Lung microvascular endothelial cell (primary cell): ENCODE results near the gene CSNK1G3. TPM values are rescaled to one million over a fixed set of nuclear protein-coding genes. Genes with fewer than 3 reads are reported as not detected.

Experiments
- DNase-seq, 2 donors: peaks; one replicate each; pipeline versions ENCODE4 v3.0.0 to v3.0.0-alpha.2; 2010; ENCODE audit warnings: low read depth in 2 of 2
- total RNA-seq: library from RNA; depleted of rRNA; stranded (reverse); fragments of >200 nt; gene quantifications from 2 replicates; pipeline ENCODE4 v1.2.1, GENCODE V29; 2014

Gene CSNK1G3
- total RNA-seq, 1 donor from 2014 or later = 50.4 TPM

DNA sequence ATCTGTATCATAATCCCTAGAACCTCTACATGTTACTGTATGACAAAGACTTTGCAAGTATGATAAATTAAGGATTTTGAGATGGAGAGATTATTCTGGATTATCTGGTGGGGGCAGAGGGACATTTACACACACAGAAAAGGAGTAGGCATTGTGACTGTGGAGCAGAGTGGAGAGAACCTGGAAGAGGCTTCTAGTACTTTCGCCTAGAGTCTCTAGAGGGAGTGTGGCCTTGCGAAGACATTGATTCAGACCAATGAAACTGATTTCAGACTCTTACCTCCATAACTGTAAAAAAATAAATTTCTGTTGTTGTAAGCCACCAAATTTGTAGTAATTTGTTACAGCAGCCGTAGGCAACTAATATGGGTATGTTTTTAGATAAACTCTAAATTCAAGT, 45.9 kb downstream of the CSNK1G3 start:
- no peak for DNase-seq

- no peak for DNase-seq
Measured at GRCh38 chr5:123558762-123559433, 46.9 kb downstream of the CSNK1G3 start.

- DNase-seq = no peak
Measured at GRCh38 chr5:123559434-123559775, 47.4 kb downstream of the CSNK1G3 start.

DNA sequence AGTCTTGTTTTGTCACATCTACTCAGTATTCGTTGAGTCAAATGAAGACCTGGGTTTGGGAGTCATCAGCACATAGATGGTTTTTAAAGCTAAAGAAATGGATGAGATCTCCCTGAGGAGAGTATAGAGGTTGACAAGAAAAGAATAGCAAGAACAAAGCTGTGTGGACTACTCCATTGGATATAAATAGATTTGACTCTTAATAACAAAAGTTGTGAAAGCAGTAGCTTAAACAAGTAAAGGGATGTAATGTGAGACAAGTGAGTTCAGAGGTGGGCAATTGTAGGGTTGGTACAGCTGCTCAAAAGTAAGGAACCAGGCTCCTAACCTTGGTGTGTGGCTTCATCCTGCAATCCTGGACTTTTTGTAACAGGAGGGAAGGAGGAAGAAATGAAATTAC, 49.3 kb downstream of the CSNK1G3 start:
- no peak for DNase-seq

- DNase-seq = no peak
Measured at GRCh38 chr5:123571927-123572326, 60.0 kb downstream of the CSNK1G3 start.

DNA sequence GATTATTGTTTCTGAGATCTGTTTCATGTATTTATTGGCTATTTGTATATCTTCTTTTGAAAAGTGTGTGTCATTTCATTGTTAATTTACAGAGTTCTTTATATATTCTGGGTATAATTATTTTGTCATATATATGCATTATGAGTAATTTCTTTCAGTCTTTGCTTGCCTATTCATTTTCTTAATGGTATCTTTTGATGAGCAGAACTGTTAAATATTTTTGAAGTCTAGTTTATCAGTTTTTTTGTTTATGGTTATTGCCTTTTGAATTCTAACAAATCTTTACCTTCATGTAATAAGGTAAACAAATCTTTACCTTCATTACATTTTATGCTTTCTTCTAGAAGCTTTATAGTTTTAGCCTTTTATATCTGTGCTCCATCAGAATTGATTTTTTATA, 66.4 kb downstream of the CSNK1G3 start:
- no peak for DNase-seq

GRCh38 chr5:123579410-123579809, 67.4 kb downstream of the CSNK1G3 start:
- DNase-seq = peak in 1 of 2 donors; percentile 10

DNA sequence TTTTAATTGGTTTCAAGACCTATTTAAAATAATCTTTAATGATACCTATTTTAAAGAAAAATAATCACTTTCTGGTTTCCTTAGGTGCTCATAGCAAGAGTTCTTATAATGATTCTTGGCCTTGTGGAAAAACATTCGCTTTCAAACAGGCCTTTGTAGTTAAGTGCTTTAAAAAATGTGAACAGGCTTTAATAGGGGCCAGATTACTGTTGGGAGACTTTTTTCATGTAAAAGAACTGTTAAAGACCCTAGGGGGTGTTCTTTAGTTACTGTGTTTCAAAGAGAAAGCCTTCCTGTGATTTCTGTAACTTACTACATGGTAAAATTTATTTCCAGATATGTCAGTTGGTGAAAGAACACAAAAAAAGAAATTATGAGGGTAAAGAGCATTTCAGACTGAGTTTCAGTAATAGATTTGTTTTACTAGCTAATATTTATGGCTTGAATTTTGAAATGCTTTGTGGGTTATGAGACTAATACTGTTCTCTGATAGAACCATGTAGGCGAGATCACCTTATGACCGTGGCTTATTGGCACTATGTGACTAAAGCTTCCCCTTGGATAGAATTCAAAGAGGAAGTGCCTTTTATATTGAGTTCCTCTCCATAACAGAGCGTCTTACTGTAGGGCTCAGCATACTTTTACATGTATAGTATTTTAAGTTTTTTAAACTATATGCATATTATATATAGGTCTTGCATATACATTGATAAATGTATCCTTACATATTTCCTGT, 70.7 kb downstream of the CSNK1G3 start:
- peak; percentile 72 to 73 for DNase-seq

DNA sequence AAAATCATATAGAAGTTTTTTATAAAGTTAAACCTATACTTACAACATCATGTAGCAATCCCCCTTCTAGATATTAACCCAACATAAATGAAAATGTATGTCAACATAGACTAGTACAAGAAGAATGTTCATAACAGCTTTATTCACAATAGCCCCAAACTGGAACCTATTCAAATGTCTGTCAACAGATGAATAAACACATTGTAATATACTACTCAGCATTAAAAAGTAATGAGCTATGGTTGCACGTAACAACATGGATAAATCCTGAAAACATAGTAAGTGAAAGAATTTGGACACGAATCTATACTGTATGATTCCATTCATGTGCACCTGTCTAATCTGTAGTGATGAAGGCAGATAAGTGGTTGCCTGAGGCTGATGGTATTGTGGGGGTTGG, 73.9 kb downstream of the CSNK1G3 start:
- DNase-seq = peak in 1 of 2 donors; percentile 79

DNA sequence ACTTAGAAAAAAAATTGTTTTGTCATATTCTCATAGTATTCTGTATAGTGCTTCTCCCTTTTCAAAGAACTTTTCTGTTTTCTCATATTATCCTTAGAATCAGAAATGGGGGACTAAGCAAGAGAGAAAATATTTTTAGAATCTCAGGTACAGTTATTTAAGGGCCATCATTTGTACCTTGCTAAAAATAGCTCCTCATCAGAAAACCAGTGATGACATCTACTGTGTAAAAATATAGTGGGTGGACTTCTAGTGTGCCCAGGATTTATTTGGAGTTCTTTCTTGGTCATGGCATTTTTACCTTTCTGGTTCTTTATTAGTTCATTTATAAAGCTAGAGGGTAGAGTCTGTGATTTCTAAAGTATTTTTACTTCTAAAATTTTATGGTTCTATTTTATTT, 82.5 kb downstream of the CSNK1G3 start:
- no peak for DNase-seq

DNA sequence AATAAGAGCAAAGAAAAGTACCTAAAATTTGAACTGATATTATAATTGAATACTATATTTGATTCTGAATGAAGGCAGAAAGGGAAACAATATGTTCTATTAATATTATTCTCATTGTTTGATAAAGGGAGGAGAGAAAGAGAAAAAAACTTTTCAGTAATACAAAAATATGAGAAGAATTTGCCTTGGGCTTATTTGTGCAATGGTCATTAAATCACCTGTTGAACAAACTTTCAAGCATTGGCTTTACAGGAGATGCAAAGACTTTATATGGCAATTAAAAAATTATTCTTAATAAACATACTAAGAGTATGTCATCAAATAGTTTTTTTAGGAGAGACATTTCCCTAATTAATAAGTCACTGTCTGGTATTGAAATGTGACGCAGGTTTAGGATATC, 85.0 kb downstream of the CSNK1G3 start:
- DNase-seq = no peak

- no peak for DNase-seq
Measured at GRCh38 chr5:123598028-123598689, 86.2 kb downstream of the CSNK1G3 start.

- DNase-seq = peak in 1 of 2 donors; percentile 67
Measured at GRCh38 chr5:123599171-123599570, 87.2 kb downstream of the CSNK1G3 start.

DNA sequence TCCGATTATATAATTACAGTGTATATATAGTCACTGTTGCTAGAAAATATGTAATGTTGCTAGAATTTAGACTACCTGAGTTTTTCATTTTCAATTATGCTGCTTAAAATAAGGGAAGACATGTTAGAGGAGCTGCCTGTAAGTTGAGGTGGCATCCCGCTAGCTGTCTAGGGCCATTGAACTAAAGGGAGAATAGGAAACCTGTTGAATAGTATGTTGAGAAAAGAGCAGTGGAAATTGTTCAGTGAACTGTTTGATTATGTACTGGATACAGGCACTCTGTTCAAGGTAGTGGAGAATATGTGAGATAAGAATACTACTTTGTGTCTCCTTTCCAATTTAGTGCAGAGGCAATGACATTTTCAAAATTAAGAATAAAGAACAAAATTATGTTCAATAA, 89.6 kb downstream of the CSNK1G3 start:
- DNase-seq = no peak

- no peak for DNase-seq
Measured at GRCh38 chr5:123605822-123606221, 93.8 kb downstream of the CSNK1G3 start.

- DNase-seq = no peak
Measured at GRCh38 chr5:123610209-123610608, 98.2 kb downstream of the CSNK1G3 start.

DNA sequence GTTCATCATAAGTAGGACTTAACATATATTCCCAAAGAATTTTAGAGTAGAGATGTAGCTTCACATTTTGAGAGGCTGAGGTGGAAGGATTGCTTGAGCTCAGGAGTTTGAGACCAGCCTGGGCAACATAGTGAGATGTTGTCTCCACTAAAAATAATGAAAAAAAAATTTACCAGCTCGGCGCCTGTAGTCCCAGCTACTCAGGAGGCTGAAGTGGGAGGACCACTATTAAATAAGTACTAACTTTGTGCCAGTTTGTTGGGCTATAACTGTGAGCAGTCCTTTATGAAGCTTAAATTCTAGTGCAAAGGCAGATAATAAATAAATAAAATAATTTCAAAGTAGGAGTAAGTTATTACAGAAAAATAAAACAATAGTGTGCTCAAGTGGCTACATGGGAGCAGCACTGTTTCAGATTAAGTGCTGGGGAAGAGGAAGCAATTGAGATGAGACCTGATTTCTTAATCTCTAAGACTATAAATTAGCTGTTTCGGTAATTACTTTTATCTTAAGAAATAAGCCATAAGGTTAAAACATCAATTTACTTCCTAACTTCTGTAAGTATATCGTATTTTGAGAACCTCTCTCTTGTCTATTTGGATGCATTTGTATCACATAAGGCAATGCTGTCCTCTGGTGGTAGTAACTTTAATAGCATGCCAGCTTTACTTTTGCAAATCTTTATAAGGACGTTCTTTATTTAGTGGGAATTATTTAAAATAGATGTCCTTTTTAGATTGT, 98.9 kb downstream of the CSNK1G3 start:
- peak; percentile 77 to 85 for DNase-seq

- no peak for DNase-seq
Measured at GRCh38 chr5:123611406-123611709, 99.4 kb downstream of the CSNK1G3 start.

GRCh38 chr5:123617561-123617960, 105.6 kb downstream of the CSNK1G3 start:
- no peak for DNase-seq

GRCh38 chr5:123626051-123626450, 114.1 kb downstream of the CSNK1G3 start:
- DNase-seq = no peak

DNA sequence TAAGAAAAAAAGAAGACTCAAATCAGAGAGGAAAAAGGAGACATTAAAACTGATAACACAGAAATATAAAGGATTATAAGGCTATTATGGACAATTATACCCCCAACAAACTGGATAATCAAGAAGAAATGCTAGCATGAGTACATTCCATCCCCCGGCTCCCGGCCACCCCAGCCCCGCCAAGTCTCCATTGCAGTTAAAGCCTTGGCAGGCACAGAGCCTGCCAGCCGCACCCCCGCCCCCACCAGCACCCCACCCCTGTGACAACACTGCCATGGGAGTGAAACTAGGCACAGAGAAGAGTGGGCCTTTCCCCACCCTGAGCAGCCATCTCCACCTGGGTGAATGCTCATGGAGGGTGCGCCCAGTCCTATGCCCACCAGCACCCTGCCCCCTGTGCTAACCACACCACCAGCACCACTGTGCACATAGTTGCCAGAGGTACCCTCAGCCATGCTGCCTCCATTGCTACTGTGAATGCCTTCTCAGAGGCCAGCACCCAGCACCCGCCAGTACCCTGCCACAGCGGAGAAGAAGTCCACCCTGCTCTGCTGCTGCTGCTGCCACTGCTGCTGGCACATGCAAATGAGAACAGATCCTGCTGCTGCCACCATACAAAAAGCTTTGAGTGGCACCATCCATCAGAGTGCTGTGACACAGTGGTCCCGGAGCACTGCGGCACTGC, 117.0 kb downstream of the CSNK1G3 start:
- DNase-seq = no peak

GRCh38 chr5:123636006-123636405, 124.0 kb downstream of the CSNK1G3 start:
- no peak for DNase-seq
